Common myeloid progenitor, CD34-positive (primary cell): ENCODE results near the gene PA2G4.

Experiments
- CTCF ChIA-PET: fragments of 350-600 bp; sonication (Branson Sonifier 250); formaldehyde crosslinking; loops from one replicate; lab custom pipeline; 2021; ENCODE audit warnings: antibody characterized with exemption; lab: Charles Lee
- POLR2A ChIA-PET: fragments of 350-600 bp; sonication (Branson Sonifier 250); formaldehyde crosslinking; loops from one replicate; lab custom pipeline; 2021; ENCODE audit warnings: antibody characterized with exemption; lab: Charles Lee
- DNase-seq, 3 donors: peaks; one replicate each; pipeline versions ENCODE4 v3.0.0 to v3.0.0-alpha.2; 2013
- H3K27ac ChIP-seq, 2 experiments: 1 replicate in 1 of 2; 2 replicates in 1 of 2; pipeline ENCODE4 v1.7.0; 2013; ENCODE audit warnings: inconsistent platforms in 2 of 2, low read length in 2 of 2, mild to moderate bottlenecking in 2 of 2, low read depth in 1 of 2, moderate library complexity in 1 of 2; ENCODE audit not compliant: severe bottlenecking in 2 of 2, insufficient read depth in 1 of 2, poor library complexity in 1 of 2
- H3K27me3 ChIP-seq, 5 experiments: replicated peaks in 2 of 5; 1 replicate in 3 of 5; 2 replicates in 2 of 5; pipeline versions ENCODE4 v1.6.1 to v1.7.0; 2013; ENCODE audit warnings: low read length in 4 of 5, mild to moderate bottlenecking in 2 of 5, moderate library complexity in 2 of 5, inconsistent platforms in 1 of 5; ENCODE audit not compliant: insufficient read depth in 5 of 5, control insufficient read depth in 4 of 5
- H3K36me3 ChIP-seq, 4 experiments: 1 replicate in 2 of 4; 2 replicates in 2 of 4; pipeline versions ENCODE4 v1.6.1 to v1.7.0; 2013; ENCODE audit warnings: low read length in 3 of 4, control low read depth in 1 of 4, mild to moderate bottlenecking in 1 of 4; ENCODE audit not compliant: control insufficient read depth in 4 of 4, insufficient read depth in 4 of 4
- H3K4me1 ChIP-seq, 4 experiments: 1 replicate in 3 of 4; 2 replicates in 1 of 4; pipeline versions ENCODE4 v1.6.1 to v1.7.1; 2013; ENCODE audit warnings: low read length in 3 of 4, mild to moderate bottlenecking in 3 of 4, control low read depth in 1 of 4, inconsistent platforms in 1 of 4, moderate library complexity in 1 of 4; ENCODE audit not compliant: control insufficient read depth in 4 of 4, insufficient read depth in 4 of 4; ENCODE audit errors: control extremely low read depth in 1 of 4
- H3K4me3 ChIP-seq, 7 experiments: 1 replicate in 4 of 7; 2 replicates in 3 of 7; pipeline versions ENCODE4 v1.5.1 to v1.7.0; 2013; ENCODE audit warnings: mild to moderate bottlenecking in 7 of 7, low read length in 6 of 7, moderate library complexity in 6 of 7, inconsistent platforms in 2 of 7, low read depth in 2 of 7, control low read depth in 1 of 7; ENCODE audit not compliant: insufficient read depth in 4 of 7, control insufficient read depth in 1 of 7; ENCODE audit errors: extremely low read depth in 1 of 7
- H3K9me3 ChIP-seq, 5 experiments: 1 replicate in 4 of 5; 2 replicates in 1 of 5; pipeline versions ENCODE4 v1.6.1 to v1.7.1; 2013; ENCODE audit warnings: low read length in 4 of 5, mild to moderate bottlenecking in 2 of 5, inconsistent platforms in 1 of 5, low read depth in 1 of 5, moderate library complexity in 1 of 5; ENCODE audit not compliant: control insufficient read depth in 4 of 5, insufficient read depth in 2 of 5; ENCODE audit errors: control extremely low read depth in 1 of 5
- WGBS: methylation state at CpG from one replicate; pipeline ENCODE4 v1.1.5; 2013; ENCODE audit not compliant: insufficient coverage; 5-methylcytosine and 5-hydroxymethylcytosine counted together

The PA2G4 gene

GRCh38 chr12:56150563-56150962 lies 46.2 kb downstream of the PA2G4 start:
- Histone ChIP-seq H3K27ac (no peak overlapping the region), H3K27me3 (no peaks in the 10 kb centered on the region), H3K4me1 (peaks cover 2 to 36% (median 27%) of the 10 kb centered on the region in 4 experiments), H3K4me3 (no peak overlapping the region), H3K9me3 (no peaks in the 10 kb centered on the region), H3K36me3 (peaks cover 0 to 10% (median 5%) of the 10 kb centered on the region in 4 experiments)
- ChIA-PET CTCF (interaction anchor here (0.6 to 1.0 kb wide), 4 partner anchors 9 to 75 kb away, joined by 3 to 4 read pairs (median 3); partner anchors contain the start of gene ESYT1), POLR2A (interaction anchor here (0.7 kb wide), 2 partner anchors 79 to 196 kb away, joined by 4 to 8 read pairs; no protein-coding TSS in a partner anchor)
- no CpG with 5 or more reads among the region's 3 CpGs for WGBS
- DNase-seq, result peak; percentile 48 to 66 (median 61)

- peak in 2 of 3 donors; percentile 65 to 71 for DNase-seq
- Histone ChIP-seq H3K9me3 (no peaks in the 10 kb centered on the region), H3K4me1 (peaks cover 2 to 36% (median 28%) of the 10 kb centered on the region in 4 experiments), H3K36me3 (peaks cover 0 to 13% (median 8%) of the 10 kb centered on the region in 4 experiments), H3K27ac (peak overlapping the region; percentile 85 to 93), H3K4me3 (peak overlapping the region; percentile 47 to 91 (median 83)), H3K27me3 (no peaks in the 10 kb centered on the region)
- ChIA-PET POLR2A (interaction anchor here (1.0 to 1.4 kb wide), 2 partner anchors 24 to 70 kb away, joined by 4 to 5 read pairs; partner anchors contain the start of genes ESYT1 and RNF41), CTCF (interaction anchor here (1.0 to 1.3 kb wide), 4 partner anchors 13 to 34 kb away, joined by 4 to 8 read pairs (median 5); partner anchors contain the start of genes ESYT1 and ZC3H10)
- WGBS, result 11% methylated on average over 12 of the region's 12 CpGs
Measured at GRCh38 chr12:56151672-56152131, 47.3 kb downstream of the PA2G4 start.

DNA sequence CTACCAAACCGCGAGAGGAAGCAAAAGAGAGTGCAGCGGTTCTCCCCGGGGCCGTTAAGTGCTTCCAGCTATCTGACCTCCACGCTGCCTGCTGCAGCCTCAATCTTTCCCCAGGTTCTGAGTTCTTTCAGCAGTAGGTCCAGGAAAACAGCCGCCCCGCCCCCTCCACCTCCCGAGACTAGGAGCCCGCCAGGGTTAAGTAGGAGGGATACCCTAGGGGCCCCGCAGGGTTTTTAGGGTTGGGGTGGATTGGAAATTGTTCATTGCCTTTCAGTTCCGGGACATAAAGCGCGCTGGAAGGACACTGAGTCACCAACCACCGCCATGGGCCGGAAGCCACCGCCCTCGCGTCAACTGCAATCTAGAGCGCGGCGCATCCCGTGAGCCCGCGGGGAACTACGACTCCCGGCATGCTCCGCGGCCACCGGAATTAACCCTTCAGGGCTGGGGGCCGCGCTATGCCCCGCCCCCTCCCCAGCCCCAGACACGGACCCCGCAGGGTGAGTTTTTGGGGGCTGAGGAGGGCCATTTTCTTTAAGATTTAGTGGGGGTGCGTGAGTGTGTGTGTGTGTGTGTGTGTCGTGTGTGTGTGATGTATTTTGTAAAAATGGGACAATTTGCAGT lies 47.9 kb downstream of the PA2G4 start, which contains the start of gene MYL6B:
TSS of gene MYL6B (plus strand) at position 456 of the 624 bp plus-strand sequence. CDS start 1,332 bp downstream, outside the sequence.
- Histone ChIP-seq H3K27me3 (no peaks in the 10 kb centered on the region), H3K4me3 (peak within 1 kb of the TSS; percentile 47 to 91 (median 83)), H3K27ac (peak within 1 kb of the TSS; percentile 85 to 93), H3K4me1 (peaks cover 2 to 41% (median 33%) of the 10 kb centered on the region in 4 experiments), H3K36me3 (peaks cover 0 to 13% (median 8%) of the 10 kb centered on the region in 4 experiments), H3K9me3 (no peaks in the 10 kb centered on the region)
- peak; percentile 88 to 95 (median 95) for DNase-seq
- ChIA-PET POLR2A (interaction anchor here (1.0 to 1.4 kb wide), 2 partner anchors 24 to 70 kb away, joined by 4 to 5 read pairs; partner anchors contain the start of genes ESYT1 and RNF41), CTCF (interaction anchor here (1.0 to 1.3 kb wide), 4 partner anchors 13 to 34 kb away, joined by 4 to 8 read pairs (median 5); partner anchors contain the start of genes ESYT1 and ZC3H10)
- WGBS, result 0% methylated on average over 16 of the region's 37 CpGs

GRCh38 chr12:56152756-56153677 lies 48.7 kb downstream of the PA2G4 start:
- POLR2A ChIA-PET, result no interaction called here

DNA sequence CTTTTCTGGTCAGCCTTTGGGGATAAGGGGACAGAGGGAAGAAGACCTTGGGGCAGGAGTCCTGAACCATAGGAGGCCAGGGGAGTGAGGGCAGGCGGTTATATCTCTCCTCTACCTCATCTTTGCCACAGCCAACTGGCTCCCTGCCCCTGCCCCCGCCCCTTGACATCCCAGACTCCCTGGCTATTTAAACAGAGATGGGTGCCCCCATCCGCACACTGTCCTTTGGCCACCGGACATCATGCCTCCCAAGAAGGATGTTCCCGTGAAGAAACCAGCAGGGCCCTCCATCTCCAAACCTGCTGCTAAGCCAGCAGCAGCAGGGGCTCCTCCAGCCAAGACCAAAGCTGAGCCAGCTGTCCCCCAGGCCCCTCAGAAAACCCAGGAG lies 49.3 kb downstream of the PA2G4 start:
- DNase-seq, result no peak
- Histone ChIP-seq H3K27ac (no peak overlapping the region), H3K4me1 (peaks cover 3 to 46% (median 36%) of the 10 kb centered on the region in 4 experiments), H3K9me3 (no peaks in the 10 kb centered on the region), H3K4me3 (peak overlapping the region in 2 of 7 experiments; percentile 77 to 88), H3K27me3 (no peaks in the 10 kb centered on the region), H3K36me3 (peaks cover 0 to 13% (median 8%) of the 10 kb centered on the region in 4 experiments)
- CTCF ChIA-PET, result interaction anchor here (0.9 to 3.1 kb wide), 5 partner anchors 10 to 86 kb away, joined by 3 to 15 read pairs (median 4); partner anchors contain the start of gene ESYT1
- WGBS, result 100% methylated on average over 3 of the region's 5 CpGs
- POLR2A ChIA-PET, result no interaction called here

More at GRCh38 chr12:56152756-56153677, 48.7 kb downstream of the PA2G4 start:
- CTCF ChIA-PET, result interaction anchor here (2.3 to 3.1 kb wide), 2 partner anchors 14 to 26 kb away, joined by 8 to 15 read pairs; partner anchors contain the start of gene ESYT1
- Histone ChIP-seq H3K4me1 (peaks cover 2 to 46% (median 36%) of the 10 kb centered on the region in 4 experiments), H3K4me3 (peak overlapping the region; percentile 47 to 91 (median 83)), H3K27me3 (no peaks in the 10 kb centered on the region), H3K36me3 (peaks cover 0 to 13% (median 8%) of the 10 kb centered on the region in 4 experiments), H3K9me3 (no peaks in the 10 kb centered on the region), H3K27ac (peak overlapping the region in 1 of 2 experiments; percentile 93)
- no peak for DNase-seq
- 36% methylated on average over 3 of the region's 8 CpGs for WGBS

- Histone ChIP-seq H3K27ac (no peak overlapping the region), H3K27me3 (no peaks in the 10 kb centered on the region), H3K4me1 (peaks cover 6 to 53% (median 41%) of the 10 kb centered on the region in 4 experiments), H3K36me3 (peaks cover 0 to 13% (median 8%) of the 10 kb centered on the region in 4 experiments), H3K4me3 (no peak overlapping the region), H3K9me3 (no peaks in the 10 kb centered on the region)
- ChIA-PET POLR2A (no interaction called here), CTCF (interaction anchor here (0.7 to 3.1 kb wide), 13 partner anchors 9 to 87 kb away, joined by 3 to 15 read pairs (median 3); partner anchors contain the start of genes ESYT1, SMARCC2 and ZC3H10)
- no CpG with 5 or more reads among the region's 1 CpG for WGBS
- DNase-seq, result no peak
Measured at GRCh38 chr12:56154246-56154771, 50.0 kb downstream of the PA2G4 start.
